Smooth muscle cell (in vitro differentiated cells): ENCODE results near the gene ABHD11. TPM values are rescaled to one million over a fixed set of nuclear protein-coding genes. Genes with fewer than 3 reads are reported as not detected.

Experiments
- DNase-seq: peaks from one replicate; lab custom pipeline; 2025; ENCODE audit not compliant: unreplicated experiment; lab: John Stamatoyannopoulos, UW
- H2AFZ ChIP-seq: fragments of 200-600 bp; sonication (generic); 2 replicates; pipeline ENCODE4 v1.6.0; 2016; ENCODE audit warnings: antibody characterized with exemption, low read depth, mild to moderate bottlenecking
- H3F3A ChIP-seq: fragments of 200-600 bp; sonication (generic); 2 replicates; pipeline ENCODE4 v1.6.0; 2017; ENCODE audit warnings: antibody characterized with exemption, low read depth
- H3K27ac ChIP-seq: fragments of 200-600 bp; sonication (generic); 2 replicates; pipeline ENCODE4 v1.5.1; 2016; ENCODE audit warnings: low read depth, mild to moderate bottlenecking
- H3K27me3 ChIP-seq: fragments of 200-600 bp; sonication (generic); 2 replicates; pipeline ENCODE4 v1.6.1; 2016; ENCODE audit warnings: low read depth, mild to moderate bottlenecking
- H3K36me3 ChIP-seq: fragments of 200-600 bp; sonication (generic); 2 replicates; pipeline ENCODE4 v1.5.1; 2016; ENCODE audit warnings: low read depth
- H3K4me1 ChIP-seq: fragments of 200-600 bp; sonication (generic); 2 replicates; pipeline ENCODE4 v1.5.1; 2016; ENCODE audit warnings: low read depth
- H3K4me2 ChIP-seq: fragments of 200-600 bp; sonication (generic); 2 replicates; pipeline ENCODE4 v1.6.0; 2016; ENCODE audit warnings: mild to moderate bottlenecking
- H3K4me3 ChIP-seq: fragments of 200-600 bp; sonication (generic); 2 replicates; pipeline ENCODE4 v1.5.1; 2016; ENCODE audit warnings: mild to moderate bottlenecking
- H3K79me2 ChIP-seq: fragments of 200-600 bp; sonication (generic); 2 replicates; pipeline ENCODE4 v1.6.0; 2016; ENCODE audit warnings: low read depth, mild to moderate bottlenecking
- H3K9ac ChIP-seq: fragments of 200-600 bp; sonication (generic); 2 replicates; pipeline ENCODE4 v1.6.0; 2016; ENCODE audit warnings: low read depth
- H3K9me3 ChIP-seq: fragments of 200-600 bp; sonication (generic); replicated peaks from 2 replicates; pipeline ENCODE4 v1.5.1; 2016; ENCODE audit warnings: low read depth
- H4K20me1 ChIP-seq: fragments of 200-600 bp; sonication (generic); 2 replicates; pipeline ENCODE4 v1.6.0; 2016; ENCODE audit warnings: low read depth
- CTCF ChIP-seq: fragments of 200-600 bp; sonication (generic); IDR thresholded peaks from 2 replicates; pipeline ENCODE4 v1.5.1; 2017; ENCODE audit warnings: borderline replicate concordance, mild to moderate bottlenecking, antibody characterized with exemption; ENCODE audit not compliant: insufficient read depth, poor library complexity, severe bottlenecking
- WGBS: methylation state at CpG from one replicate; pipeline ENCODE4 v1.1.7; 2016; ENCODE audit warnings: low lambda C conversion rate; 5-methylcytosine and 5-hydroxymethylcytosine counted together
- polyA plus RNA-seq: library from polyadenylated mRNA; unstranded; fragments of >200 nt; fragmentation: Nextera tagmentation; extraction: Ambion mirVana; gene quantifications from 2 replicates; pipeline ENCODE4 v1.2.1, GENCODE V29; 2016
- total RNA-seq: library from RNA; depleted of rRNA; stranded (reverse); fragments of >200 nt; gene quantifications from 2 replicates; pipeline ENCODE4 v1.2.3, GENCODE V29; 2014

Gene ABHD11
- total and polyA plus RNA-seq, 2 experiments from 2014 or later = 14.1 to 16.5 TPM

GRCh38 chr7:73770860-73771670 is 32.5 kb upstream of the ABHD11 start:
- no peak for DNase-seq
- Histone ChIP-seq H3K27me3 (peaks cover 48% of the 10 kb centered on the region), H4K20me1 (no peaks in the 10 kb centered on the region), H3K4me1 (no peaks in the 10 kb centered on the region), H3K9me3 (no peaks in the 10 kb centered on the region), H3K36me3 (no peaks in the 10 kb centered on the region), H3K9ac (no peak overlapping the region), H3F3A (no peaks in the 10 kb centered on the region), H3K4me2 (peak overlapping the region; percentile 74), H3K4me3 (peak overlapping the region; percentile 42), H2AFZ (no peak overlapping the region), H3K27ac (no peak overlapping the region), H3K79me2 (no peaks in the 10 kb centered on the region)
- 74% methylated on average over 16 of the region's 17 CpGs for WGBS
- no peak for TF ChIP-seq CTCF

- no peak within 1 kb of the TSS for H3K27ac ChIP-seq
- peaks cover 48% of the 10 kb centered on the region for H3K27me3 ChIP-seq
- peak within 1 kb of the TSS; percentile 74 for H3K4me2 ChIP-seq
- H3F3A ChIP-seq = no peaks in the 10 kb centered on the region
- no peak for DNase-seq
- WGBS = 2% methylated on average over 52 of the region's 82 CpGs
- TF ChIP-seq CTCF = no peak
- H3K4me3 ChIP-seq = peak within 1 kb of the TSS; percentile 42
- no peaks in the 10 kb centered on the region for H3K9me3 ChIP-seq
- H4K20me1 ChIP-seq = no peaks in the 10 kb centered on the region
- H3K36me3 ChIP-seq = no peaks in the 10 kb centered on the region
- H3K4me1 ChIP-seq = no peaks in the 10 kb centered on the region
- H3K9ac ChIP-seq = no peak within 1 kb of the TSS
- H3K79me2 ChIP-seq = no peaks in the 10 kb centered on the region
- no peak within 1 kb of the TSS for H2AFZ ChIP-seq
These were observed 31.6 kb upstream of the ABHD11 start, which contains the start of gene CLDN3 for GRCh38 chr7:73770002-73770859. CLDN3 (minus strand) TSS chr7:73770270; CDS start chr7:73770049, 221 bp downstream.

- H3K9ac ChIP-seq = no peak overlapping the region
- H3K79me2 ChIP-seq = no peaks in the 10 kb centered on the region
- no peak overlapping the region for H3K27ac ChIP-seq
- peak overlapping the region; percentile 42 for H3K4me3 ChIP-seq
- no peaks in the 10 kb centered on the region for H4K20me1 ChIP-seq
- H2AFZ ChIP-seq = no peak overlapping the region
- H3K9me3 ChIP-seq = no peaks in the 10 kb centered on the region
- no peak for TF ChIP-seq CTCF
- peak overlapping the region; percentile 74 for H3K4me2 ChIP-seq
- H3K27me3 ChIP-seq = peaks cover 48% of the 10 kb centered on the region
- H3K36me3 ChIP-seq = no peaks in the 10 kb centered on the region
- WGBS = 76% methylated on average over 45 of the region's 49 CpGs
- no peak for DNase-seq
- H3K4me1 ChIP-seq = no peaks in the 10 kb centered on the region
- no peaks in the 10 kb centered on the region for H3F3A ChIP-seq
These were observed 30.9 kb upstream of the ABHD11 start for GRCh38 chr7:73769481-73770001.
